Choroid plexus epithelial cell (primary cell): ENCODE data around the gene POLD2.

Experiments used
- DNase-seq: peaks from one replicate; pipeline ENCODE4 v3.0.0-alpha.2; 2010; ENCODE audit warnings: low read depth
- H3K4me3 ChIP-seq: 2 replicates; pipeline ENCODE4 v1.5.1; 2011; ENCODE audit warnings: low read depth, mild to moderate bottlenecking, control low read depth, low read length, moderate library complexity
- CTCF ChIP-seq: conservative IDR thresholded peaks from 2 replicates; pipeline ENCODE4 v1.5.1; 2011; ENCODE audit warnings: low read depth, mild to moderate bottlenecking, control low read depth, inconsistent platforms, low read length, moderate library complexity

The POLD2 gene

GRCh38 chr7:44151956-44152355 lies 28.6 kb upstream of the POLD2 start:
- H3K4me3 ChIP-seq: no peak overlapping the region
- TF ChIP-seq CTCF: no peak
- DNase-seq: no peak

- no peak for TF ChIP-seq CTCF
Observed at GRCh38 chr7:44150966-44151941, 27.9 kb upstream of the POLD2 start.

GRCh38 chr7:44150466-44150832 lies 27.1 kb upstream of the POLD2 start:
- DNase-seq: peak; percentile 9
- H3K4me3 ChIP-seq: no peak overlapping the region
- no peak for TF ChIP-seq CTCF

More at GRCh38 chr7:44150966-44151941, 27.9 kb upstream of the POLD2 start:
- H3K4me3 ChIP-seq: no peak overlapping the region
- DNase-seq: no peak

GRCh38 chr7:44149571-44150465 lies 26.5 kb upstream of the POLD2 start:
- H3K4me3 ChIP-seq: no peak overlapping the region
- peak; percentile 35 for DNase-seq
- TF ChIP-seq CTCF: no peak

GRCh38 chr7:44148961-44149536 lies 25.7 kb upstream of the POLD2 start:
- H3K4me3 ChIP-seq: no peak overlapping the region
- no peak for DNase-seq
- TF ChIP-seq CTCF: no peak

GRCh38 chr7:44148166-44148565 lies 24.8 kb upstream of the POLD2 start:
- no peak for DNase-seq
- no peak overlapping the region for H3K4me3 ChIP-seq
- no peak for TF ChIP-seq CTCF
